ENCODE results near the gene VILL.

DNA sequence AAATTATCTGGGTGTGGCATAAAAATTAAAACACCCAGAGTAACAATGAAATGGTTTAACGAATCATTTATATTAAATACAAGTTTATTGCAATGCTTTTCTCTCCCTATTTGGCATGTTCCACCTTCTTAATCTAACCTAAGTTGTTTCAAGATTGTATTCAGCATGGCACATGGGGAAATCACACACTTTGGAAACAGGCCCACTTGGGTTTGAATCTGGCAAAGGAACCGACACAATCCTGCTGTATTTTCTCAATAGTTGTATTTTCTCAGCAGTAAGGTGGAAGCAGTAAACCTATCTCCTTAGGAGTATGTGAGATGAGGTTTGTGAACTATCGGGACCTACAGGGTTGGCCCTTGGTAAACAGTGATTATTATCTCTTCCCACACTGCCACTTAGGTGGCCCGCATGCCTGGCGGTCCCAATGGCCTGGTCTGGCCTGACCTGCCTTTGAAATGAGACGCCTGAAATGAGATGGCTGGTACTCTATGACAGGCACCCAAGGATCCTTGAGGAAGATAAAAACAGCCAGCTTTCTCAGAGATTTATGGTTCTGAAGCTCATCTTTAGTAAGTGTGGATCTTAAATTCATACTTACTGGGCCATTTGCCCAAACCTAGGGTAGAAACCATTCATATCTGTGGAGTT, 45.3 kb upstream of the VILL start:
- TF ChIP-seq, protein P1, sequence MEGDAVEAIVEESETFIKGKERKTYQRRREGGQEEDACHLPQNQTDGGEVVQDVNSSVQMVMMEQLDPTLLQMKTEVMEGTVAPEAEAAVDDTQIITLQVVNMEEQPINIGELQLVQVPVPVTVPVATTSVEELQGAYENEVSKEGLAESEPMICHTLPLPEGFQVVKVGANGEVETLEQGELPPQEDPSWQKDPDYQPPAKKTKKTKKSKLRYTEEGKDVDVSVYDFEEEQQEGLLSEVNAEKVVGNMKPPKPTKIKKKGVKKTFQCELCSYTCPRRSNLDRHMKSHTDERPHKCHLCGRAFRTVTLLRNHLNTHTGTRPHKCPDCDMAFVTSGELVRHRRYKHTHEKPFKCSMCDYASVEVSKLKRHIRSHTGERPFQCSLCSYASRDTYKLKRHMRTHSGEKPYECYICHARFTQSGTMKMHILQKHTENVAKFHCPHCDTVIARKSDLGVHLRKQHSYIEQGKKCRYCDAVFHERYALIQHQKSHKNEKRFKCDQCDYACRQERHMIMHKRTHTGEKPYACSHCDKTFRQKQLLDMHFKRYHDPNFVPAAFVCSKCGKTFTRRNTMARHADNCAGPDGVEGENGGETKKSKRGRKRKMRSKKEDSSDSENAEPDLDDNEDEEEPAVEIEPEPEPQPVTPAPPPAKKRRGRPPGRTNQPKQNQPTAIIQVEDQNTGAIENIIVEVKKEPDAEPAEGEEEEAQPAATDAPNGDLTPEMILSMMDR (IDR thresholded peaks at IDR 0.05 in 4 of 5, conservative IDR thresholded peaks at IDR 0.05 in 1 of 5), result no peak
- TF ChIP-seq POLR2A (IDR thresholded peaks at IDR 0.05), result no peak

Data from gastrocnemius medialis (tissue), 4 donors.